Stimulated activated CD4-positive, alpha-beta T cell treated with anti-CD3 and anti-CD28 coated beads, Interleukin-4, amount 100 ng/mL, for 48 hours (primary cell): ENCODE data around the gene ADAMTS18.

ENCODE experiments used
- DNase-seq, 2 donors: peaks; one replicate each; pipeline ENCODE4 v3.0.0-alpha.2; 2020; ENCODE audit warnings: low read depth in 2 of 2

ADAMTS18 gene

DNA sequence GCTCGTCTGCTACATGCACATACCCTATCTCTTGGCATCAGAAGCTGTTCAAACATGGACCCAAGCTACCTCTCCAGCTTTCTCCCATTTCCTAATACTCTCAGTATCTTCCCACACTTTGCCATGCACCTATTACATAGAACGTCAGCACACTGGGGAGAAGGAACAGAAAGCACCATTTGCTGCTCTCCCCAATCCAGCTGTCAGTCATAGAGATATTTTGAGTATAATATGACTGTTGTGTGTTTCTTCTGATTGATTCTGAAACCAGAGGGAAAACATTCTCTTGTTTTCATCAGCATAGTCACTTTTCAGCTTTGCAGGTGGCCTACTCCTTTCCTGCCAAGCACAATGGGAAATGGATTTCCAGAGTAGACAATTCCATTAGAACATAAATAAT is 107.1 kb downstream of the ADAMTS18 start:
- no peak for DNase-seq

DNA sequence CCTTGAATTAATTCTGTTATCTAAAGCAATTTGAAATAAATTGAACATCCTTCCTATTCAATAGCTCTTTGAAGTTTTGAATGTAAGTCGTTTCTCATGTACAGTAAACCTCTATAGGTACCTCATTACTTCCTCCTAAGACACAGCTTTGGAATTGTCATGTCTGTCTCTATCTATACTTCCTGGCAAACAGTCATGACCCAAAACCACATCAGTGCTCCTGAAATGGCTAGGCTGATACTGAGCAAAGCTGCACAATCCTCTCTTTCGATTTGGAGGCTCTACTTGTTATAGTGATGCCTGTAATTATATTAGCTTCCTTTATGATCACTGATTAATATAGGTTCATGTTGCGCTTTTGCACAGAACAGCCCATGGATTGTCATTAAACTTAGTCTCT is 110.1 kb downstream of the ADAMTS18 start:
- no peak for DNase-seq

DNA sequence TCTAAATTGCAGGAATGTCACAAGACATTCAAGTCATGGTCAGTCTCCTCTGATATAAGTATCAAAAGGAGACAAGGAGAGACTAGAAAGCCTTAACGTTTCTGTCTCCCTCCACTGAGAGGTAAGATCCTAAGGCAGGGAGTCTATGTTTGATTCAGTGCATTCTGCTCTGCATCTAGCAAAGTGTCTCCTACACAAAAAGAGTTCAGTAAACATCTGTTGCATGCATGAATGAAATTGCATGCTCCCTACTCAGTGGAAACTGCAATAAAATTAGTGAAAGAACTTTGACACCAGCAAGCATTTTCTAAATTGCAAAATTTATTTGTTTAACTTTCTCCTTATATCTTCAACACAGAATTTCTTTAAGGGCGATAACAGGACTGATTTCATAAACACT is 111.1 kb downstream of the ADAMTS18 start:
- no peak for DNase-seq

DNA sequence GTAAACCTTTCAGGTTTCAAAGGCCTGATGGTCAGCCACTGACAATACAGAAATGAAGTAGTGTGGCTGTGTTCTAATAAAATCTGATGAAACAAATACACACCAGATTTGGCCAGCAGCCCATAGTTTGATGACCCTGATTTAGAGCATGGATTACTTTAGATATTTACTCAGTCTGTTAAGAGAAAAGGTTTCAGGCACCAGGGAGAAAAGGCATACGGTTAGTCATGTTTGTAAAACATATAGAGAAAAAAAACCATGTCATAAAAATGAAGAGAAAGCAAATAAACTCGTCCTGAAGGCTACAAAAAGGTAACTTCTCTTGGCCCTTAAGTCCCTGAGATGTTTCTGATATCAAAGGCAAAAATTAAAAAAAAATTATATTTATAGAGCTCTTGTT is 112.1 kb downstream of the ADAMTS18 start:
- DNase-seq: no peak

DNA sequence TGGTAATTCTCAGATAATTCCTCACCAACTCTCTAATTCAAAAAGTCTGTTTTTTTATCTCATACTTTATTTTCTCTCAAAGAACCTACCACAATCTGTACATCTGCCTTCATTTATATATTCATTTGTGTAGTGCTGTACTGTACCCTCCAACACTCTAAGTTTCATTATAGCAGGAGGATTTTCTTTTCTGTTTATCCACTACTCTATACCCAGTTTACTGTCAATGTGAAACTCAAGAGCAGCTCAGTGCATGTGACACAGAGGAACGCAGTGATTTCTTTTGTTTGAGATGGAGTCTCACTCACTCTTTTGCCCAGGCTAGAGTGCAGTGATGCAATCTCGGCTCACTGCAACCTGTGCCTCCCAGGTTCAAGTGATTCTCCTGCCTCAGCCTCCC is 117.8 kb downstream of the ADAMTS18 start:
- DNase-seq: no peak

DNA sequence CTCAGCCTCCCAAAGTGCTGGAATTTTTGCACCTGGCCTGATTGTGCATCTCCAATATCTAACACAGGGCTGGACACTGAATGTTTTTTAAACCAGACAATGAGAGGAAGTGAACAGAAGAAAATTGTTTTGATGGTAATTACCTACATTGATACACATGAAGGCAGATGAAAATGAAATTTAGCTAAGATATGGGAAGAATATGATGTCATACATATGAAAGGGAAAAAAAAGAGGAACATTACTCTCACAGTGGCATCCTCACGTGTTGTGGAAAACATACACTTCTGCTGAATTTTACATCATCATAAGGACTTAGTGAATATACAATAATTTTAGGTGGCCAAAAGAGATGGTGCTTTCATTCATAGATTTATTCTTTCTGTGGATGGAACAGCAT is 124.0 kb downstream of the ADAMTS18 start:
- DNase-seq: no peak

DNA sequence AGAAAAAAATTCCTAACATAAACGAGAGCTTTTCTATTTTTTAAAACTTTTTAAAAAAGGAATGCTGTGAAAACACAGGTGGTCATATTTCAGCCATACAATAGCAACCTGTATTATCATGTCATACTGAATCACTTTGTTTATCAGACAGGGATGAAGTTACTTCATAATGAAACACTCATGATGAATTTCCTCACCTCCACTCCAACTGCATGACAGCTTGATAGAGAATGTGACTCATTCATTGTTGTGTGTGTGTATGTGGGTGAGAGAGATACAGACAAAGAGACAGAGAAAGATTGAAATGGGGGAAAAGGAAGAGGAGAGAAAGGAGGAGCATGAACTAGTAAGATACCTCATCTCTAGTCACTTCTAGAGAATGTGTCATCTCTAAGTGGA is 126.7 kb downstream of the ADAMTS18 start:
- no peak for DNase-seq

DNA sequence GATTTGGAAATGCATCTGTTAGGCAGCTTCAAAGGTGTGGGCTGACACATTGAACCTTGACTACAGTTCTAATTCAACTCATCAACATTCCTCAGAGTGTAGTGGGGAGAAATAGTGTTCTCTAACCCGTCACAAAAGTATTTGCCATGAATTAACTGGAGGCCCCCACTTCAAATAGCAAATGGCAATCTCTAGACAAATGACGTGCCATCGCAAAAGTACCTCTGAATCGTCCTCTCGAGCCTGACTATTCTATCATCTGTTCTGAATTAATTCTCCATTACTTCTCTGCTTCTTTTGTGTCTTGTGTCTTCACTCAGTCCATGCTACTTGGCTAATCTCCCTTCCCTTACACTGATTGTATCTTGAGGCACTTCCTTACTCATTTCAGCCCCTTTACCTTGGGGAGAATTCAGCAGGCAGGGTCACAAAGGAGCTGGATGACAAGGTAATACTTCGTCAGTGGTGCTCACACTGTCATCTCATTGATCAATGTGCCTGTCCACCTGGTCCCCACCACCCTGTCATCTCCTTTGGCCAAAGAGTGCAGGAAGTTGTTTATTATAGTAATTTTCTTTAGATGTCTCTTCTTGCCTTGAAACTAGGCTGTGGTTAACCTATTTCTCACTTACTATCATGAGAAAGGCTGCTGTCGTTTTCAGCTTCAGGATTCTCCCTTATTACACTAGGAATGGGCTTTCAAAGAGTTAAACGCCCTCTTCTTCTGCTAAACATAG is 127.2 kb downstream of the ADAMTS18 start:
- DNase-seq: peak in 1 of 2 donors; percentile 6

DNA sequence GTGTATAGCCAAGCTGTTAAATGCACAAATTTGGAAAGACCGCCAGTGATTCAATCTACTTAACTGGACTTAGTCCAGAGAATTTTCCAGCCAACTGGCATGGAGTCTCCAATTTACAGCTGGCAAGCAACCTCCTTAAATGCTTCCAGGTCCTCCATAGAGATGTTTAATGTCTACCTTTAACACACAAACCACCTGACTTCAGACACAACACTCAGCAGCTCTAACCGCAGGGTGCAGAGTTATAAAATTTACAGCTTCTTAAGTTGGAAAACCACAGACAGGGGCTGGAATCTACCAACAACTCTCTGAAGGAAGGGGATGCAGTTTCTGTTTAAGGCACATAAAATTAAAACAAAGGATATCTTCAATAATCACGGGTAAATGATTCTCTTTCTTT is 128.8 kb downstream of the ADAMTS18 start:
- no peak for DNase-seq

DNA sequence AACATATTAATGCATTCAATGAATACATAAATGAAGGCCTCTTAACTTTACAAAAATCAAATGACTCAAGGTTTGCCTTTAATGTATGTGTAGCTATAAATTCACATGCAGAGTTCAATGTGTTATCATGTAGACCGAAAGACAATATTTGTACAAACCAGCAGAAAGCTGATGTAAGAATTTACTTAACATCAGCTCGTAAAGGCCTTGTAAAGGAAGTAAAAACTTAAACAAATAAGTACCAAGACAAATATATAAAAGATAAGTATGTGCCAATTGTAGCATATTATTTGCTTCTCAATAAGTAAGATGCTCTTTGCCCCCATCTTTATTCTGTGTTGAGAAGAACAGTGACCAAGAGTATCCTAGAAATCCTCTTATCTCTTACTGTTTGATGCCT is 130.0 kb downstream of the ADAMTS18 start:
- DNase-seq: no peak

DNA sequence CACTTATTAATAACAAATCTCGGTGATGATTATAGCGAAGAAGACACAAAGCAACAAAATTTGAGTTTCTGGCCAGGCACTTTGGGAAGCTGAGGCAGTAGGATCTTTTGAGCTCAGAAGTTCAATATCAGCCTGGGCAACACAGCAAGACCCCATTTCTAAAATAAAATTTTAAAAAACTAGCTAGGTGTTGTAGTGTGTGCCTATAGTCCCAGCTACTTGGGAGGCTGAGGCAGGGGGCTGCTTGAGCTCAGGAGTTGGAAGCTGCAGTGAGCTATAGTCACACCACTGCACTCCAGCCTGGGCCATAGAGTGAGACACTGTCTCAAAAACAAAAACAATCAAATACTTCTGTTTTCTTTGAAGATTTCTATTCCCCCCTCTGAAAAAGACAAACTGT is 130.7 kb downstream of the ADAMTS18 start:
- no peak for DNase-seq

DNA sequence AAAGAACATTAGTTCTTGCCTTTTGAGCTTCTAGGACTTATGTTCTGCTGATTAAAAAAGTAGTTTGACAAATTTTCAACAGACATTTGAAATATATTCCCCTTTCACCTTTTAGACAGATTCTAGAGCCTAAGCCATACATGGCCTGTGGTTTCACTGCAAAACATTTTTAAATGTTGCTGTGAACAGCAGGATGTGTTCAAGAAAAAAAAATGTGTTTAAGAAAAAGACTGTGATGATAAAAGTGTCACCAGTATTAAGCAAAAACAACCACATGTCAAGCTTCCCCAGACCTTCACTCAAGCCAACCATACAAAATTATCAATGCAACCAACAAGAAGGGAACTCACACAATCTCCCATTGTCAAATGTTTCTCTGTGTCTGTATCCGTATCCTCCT is 132.2 kb downstream of the ADAMTS18 start:
- no peak for DNase-seq

DNA sequence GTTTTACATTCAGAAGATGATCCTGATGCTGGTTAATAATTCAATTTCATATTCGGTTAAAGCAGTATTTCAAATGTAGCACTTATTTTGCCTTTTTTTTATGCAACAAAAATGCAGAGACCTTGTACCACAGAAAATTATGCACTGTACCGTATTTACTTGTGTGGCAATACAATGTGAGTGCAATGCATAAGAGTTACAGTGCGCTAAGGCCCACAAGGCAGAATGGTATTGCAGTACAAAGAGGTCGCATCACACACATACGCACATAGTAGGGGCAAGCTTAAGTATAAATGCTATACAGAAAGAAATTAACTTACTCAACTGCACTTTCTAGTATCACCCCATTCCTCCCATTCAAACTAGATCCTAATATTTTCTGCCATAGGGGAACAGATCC is 132.6 kb downstream of the ADAMTS18 start:
- no peak for DNase-seq

DNA sequence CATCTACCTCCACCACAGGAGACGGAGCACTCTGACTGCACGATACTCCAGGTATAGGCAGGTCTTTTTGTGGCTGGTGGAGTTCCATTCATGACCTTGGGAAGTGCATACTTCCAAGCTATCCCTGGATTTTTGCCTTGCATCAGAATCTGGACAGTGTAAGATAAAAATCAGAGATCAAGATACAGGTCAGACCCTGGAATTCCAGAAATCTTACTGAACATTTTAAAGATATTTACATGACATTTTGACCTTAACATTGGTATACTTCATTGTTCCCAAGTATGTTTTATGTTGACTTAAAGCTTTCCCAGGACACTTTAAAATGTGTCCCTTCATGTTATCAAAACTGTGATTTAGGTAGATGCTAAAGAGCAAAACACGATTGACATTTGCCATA is 134.6 kb downstream of the ADAMTS18 start:
- no peak for DNase-seq

DNA sequence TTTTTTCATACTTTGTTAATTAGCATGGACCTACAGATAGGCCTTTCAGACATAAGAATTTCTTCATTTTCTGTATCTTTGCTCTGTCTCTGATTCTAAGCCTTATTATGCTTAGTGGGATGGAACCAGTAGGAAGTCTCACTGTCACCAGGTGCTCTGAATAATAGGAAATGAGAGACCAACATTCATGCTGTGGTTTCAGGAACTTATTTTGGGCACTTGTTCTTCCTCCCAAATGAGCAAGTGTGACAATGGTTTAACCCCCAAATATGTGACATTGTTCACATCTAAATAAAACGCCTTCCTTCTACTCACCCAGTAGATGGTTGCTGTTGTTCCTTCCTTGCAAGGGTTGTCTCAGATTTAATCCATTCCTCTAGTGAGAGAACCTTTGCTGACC is 135.4 kb downstream of the ADAMTS18 start:
- no peak for DNase-seq

DNA sequence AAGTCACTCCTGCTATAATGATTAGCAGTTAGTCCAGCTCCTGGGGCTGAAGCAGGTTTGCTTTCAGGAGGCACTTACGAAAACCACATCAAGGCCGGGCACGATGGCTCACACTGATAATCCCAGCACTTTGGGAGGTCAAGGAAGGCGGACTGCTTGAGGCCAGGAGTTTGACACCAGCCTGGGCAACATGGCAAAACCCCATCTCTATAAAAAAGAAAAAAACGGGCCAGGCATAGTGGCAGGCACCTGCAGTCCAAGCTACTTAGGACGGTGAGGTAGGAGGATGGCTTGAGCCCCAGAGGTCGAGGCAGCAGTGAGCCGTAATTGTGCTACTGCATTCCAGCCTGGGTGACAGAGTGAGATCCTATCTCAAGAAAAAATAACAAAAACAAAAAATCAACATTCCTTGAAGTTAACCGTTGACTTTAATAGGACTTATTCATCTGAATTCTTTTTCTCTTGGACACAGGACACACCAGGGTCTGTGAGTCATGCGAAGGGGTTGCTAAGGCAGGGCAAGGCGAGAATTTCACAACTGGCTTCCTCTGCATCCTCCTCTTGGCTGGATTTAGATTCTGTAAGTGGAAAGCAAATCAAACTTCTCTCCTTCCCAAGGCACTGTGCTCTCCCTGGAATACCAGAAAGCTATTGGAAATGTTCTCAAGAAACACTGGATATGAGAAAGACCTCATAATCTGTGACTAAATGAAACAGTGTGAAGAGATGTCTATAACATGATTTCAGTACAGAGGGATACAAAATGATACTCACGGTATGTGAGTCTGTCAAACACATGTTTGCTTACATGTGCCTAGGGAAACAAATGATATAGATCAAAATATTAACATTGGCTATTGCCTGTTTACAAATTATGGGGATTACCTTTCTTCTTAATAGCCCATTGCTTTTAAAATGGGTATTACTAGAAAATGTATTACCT is 136.1 kb downstream of the ADAMTS18 start:
- DNase-seq: no peak

DNA sequence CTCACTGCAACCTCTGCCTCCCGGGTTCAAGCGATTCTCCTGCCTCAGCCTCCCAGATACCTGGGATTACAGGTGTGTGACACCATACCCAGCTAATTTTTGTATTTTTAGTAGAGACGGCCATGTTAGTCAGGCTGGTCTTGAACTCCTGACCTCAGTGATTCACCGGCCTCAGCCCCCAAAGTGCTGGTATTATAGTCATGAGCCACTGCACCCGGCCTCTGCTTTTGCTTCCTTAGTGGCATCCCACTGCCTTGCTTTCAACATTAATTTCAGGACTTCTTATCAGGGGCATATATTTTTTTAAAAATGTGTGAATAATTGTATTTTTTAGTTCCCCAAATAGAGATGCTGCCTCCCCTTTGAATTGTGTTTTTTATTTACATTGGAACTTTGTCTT is 136.8 kb downstream of the ADAMTS18 start:
- DNase-seq: no peak

DNA sequence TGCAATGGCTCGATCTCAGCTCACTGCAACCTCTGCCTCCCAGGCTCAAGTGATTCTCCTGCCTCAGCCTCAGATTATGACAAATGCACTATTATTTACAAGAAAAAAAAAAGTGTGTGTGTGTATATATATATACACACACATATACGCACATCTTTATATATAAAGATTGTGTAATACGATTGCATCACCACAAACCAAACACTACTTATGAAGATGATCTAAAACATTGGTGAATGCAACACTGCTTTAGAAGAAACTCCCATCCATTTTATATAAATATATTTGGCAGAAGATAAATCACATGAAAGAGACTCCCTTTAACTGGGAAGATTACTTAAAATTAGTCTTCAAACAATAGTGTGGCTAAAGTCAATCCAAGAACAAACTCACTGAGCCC is 138.9 kb downstream of the ADAMTS18 start:
- DNase-seq: no peak

DNA sequence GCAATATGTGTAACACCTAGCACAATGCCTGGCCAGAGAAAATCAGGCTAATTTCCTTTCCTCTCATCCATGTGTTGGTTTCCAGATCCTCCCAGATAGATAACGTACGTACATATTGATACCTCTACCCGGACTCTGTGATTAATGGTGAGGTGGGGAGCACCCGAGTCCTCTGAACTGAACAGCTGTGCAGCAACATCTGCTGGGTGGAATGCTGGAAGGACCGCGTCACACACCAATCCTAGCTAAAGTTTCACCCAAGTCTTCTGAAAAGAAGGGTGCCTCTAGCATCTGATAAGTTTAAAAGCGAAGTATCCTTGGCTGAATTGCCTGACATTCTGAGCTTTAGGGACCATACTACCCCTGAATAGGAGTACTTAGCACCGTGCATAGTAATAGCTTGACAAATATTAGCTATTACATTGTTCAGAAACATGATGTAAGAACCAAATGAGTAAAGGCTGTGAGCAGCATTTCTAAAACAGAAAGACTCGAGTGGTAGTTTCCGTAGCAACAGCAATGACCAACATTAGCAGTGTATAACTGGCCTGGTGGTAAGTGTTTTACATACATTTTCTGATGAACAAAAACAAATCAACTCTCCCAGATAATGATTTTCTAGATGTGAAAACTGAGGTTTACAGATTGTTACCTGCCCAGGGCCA is 144.3 kb downstream of the ADAMTS18 start:
- DNase-seq: no peak

DNA sequence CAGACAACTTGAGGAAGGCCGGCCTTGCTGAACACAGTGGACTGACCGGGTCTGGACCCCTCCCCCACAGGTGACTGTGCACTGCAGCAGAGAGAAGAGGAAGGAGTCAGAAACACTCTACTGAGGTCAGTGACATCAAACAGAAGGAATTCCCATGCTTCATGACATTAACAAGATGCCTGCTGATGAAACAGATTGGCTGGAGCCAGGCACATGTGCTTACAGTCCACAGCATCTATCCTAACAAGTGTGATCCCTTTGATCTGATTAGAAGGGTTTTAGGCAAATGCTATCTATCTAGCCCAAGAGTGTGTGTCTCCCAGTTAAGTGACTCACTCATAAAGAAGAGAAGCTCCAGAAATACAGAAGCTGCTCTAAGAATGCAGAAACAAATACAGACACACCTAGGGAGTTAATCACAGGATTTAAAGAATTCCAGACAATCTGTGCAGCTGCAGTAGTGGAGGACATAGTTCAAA is 145.5 kb downstream of the ADAMTS18 start:
- no peak for DNase-seq

DNA sequence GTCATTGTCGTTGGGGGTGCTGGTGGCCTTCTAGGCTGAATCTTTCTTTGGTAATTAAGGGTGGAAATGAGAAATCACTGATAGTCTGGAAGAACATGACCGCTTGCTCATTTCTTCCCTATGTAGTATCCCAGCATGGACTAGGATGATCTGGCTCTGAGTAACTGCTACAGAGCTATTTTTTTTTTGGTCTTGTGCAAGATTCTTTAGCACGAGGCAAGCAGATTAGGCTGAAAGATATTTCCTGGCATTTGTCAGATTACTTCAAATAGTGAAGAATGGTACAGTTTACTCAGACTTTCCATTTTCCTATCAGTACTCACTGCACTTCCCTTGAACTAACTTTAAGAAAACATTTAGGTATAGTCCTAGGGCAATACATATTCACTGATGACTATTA is 146.6 kb downstream of the ADAMTS18 start:
- no peak for DNase-seq

DNA sequence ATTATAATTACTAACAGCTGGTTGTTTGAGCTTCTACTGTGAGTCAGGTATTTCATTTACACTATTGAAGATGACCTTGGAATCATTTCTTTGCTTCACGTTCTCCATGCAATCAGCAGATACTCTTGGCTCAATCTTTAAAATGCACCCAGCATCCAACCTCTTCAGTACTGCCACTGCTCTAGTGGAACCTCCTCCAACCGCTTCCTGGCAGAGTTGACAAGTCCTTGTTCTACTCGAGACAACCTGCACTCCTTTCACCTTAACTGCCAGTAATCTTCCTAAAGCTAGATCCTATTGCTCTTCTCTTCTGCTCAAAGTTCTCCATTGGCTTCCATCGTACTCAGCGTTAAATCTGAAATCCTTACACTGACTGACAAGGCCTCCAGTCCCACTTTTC is 149.2 kb downstream of the ADAMTS18 start:
- DNase-seq: no peak

DNA sequence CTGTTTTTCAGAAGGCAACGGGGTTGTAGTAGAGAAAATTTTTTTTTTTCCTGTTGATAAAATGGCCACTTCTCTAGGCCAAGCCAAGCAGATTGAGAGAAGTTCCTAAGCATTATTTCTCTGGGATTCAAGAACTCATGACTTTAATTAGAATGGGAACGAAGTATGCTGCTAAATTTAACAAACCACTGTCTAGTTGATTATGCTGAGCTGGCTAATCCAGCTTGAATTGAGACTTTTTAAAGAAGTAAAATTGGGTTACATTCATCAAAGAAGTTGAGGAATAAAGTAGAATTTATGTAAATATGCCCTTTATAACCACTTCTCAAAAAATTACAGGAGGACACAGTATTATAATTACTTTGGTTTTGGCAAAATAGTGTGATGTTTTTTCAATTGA is 152.5 kb downstream of the ADAMTS18 start:
- no peak for DNase-seq
